Kidney (tissue), 14 donors: ENCODE measurements around the gene PDCD1LG2. TPM values are rescaled to one million over a fixed set of nuclear protein-coding genes. Genes with fewer than 3 reads are reported as not detected.

Source experiments
- DNase-seq, 5 donors: peaks; one replicate each; pipeline ENCODE4 v3.0.0-alpha.2; 2013 to 2020
- FAIRE-seq: peaks from 2 replicates; lab custom pipeline; 2012; peaks lifted over from hg19 to GRCh38; lab: Jason Lieb, UNC
- H3K27ac ChIP-seq, 2 donors: one replicate each; pipeline ENCODE4 v1.7.0; 2013; ENCODE audit warnings: low read depth in 2 of 2, low read length in 2 of 2, inconsistent platforms in 1 of 2
- H3K27me3 ChIP-seq: one replicate; pipeline ENCODE4 v1.7.1; 2013; ENCODE audit warnings: low read length, inconsistent platforms; ENCODE audit not compliant: control insufficient read depth, insufficient read depth
- H3K36me3 ChIP-seq, 3 donors: one replicate each; pipeline versions ENCODE4 v1.7.0 to v1.7.1; 2013; ENCODE audit warnings: low read length in 3 of 3, control low read depth in 1 of 3, inconsistent platforms in 1 of 3; ENCODE audit not compliant: insufficient read depth in 3 of 3, control insufficient read depth in 2 of 3
- H3K4me1 ChIP-seq, 3 donors: one replicate each; pipeline versions ENCODE4 v1.7.0 to v1.7.1; 2013; ENCODE audit warnings: low read length in 3 of 3, inconsistent platforms in 1 of 3, low read depth in 1 of 3; ENCODE audit not compliant: control insufficient read depth in 2 of 3, insufficient read depth in 2 of 3
- H3K4me3 ChIP-seq, 3 donors: one replicate each; pipeline versions ENCODE4 v1.7.0 to v1.8.1; 2013; ENCODE audit warnings: low read length in 3 of 3, control low read depth in 1 of 3, inconsistent platforms in 1 of 3
- H3K9ac ChIP-seq, 3 donors: one replicate each; pipeline versions ENCODE4 v1.7.0 to v1.7.1; 2013; ENCODE audit warnings: low read length in 3 of 3, control low read depth in 1 of 3, inconsistent platforms in 1 of 3
- H3K9me3 ChIP-seq, 3 donors: one replicate each; pipeline versions ENCODE4 v1.7.0 to v1.7.1; 2013; ENCODE audit warnings: low read length in 3 of 3, control low read depth in 1 of 3, inconsistent platforms in 1 of 3; ENCODE audit not compliant: control insufficient read depth in 2 of 3, insufficient read depth in 1 of 3
- intact Hi-C: fragments of 100-400 bp; cut with DNase I; formaldehyde crosslinking; loops from one replicate; pipeline ENCODE4 v1.11.1; 2022
- polyA plus RNA-seq: library from polyadenylated mRNA; stranded (reverse); fragments of 350-450 nt; fragmentation: Illumina TruSeq; extraction: RNeasy Lipid Tissue Mini Kit (QIAGEN cat#74804); gene quantifications from one replicate; pipeline ENCODE4 v1.2.3, GENCODE V29; 2014; ENCODE audit warnings: low read depth, low replicate concordance; ENCODE audit not compliant: insufficient read depth
- total RNA-seq: library from RNA; stranded (reverse); fragmentation: NEBNext Ultra II Directional; extraction: Animal tissue kit (Norgen Biotek cat#: 25700); gene quantifications from one replicate; pipeline ENCODE4 v1.2.1, GENCODE V29; 2021
- TF ChIP-seq, protein P1 (sequence below): IDR thresholded peaks from 3 replicates; pipeline ENCODE4 v1.5.1; 2012; ENCODE audit warnings: mild to moderate bottlenecking, moderate library complexity, borderline replicate concordance; ENCODE audit not compliant: insufficient read depth; ENCODE audit errors: extremely low read depth
- donor health status: control.
- donor health status: control.
- donor health status: control.
- donor health status: control.
- donor health status: control.
- donor health status: DM: yes; HTN: yes; CAD: no.
- donor health status: Normal renal cell carcinoma (clear cell type).

The PDCD1LG2 gene
- total and polyA plus RNA-seq, 2 donors from 2014 or later = 1.5 to 2.4 TPM

- FAIRE-seq (no peak), DNase-seq (no peak)
- Histone ChIP-seq H3K4me3 (no peak overlapping the region), H3K27me3 (no peaks in the 10 kb centered on the region), H3K27ac (no peak overlapping the region), H3K36me3 (no peaks in the 10 kb centered on the region), H3K4me1 (peaks cover 0 to 2% (median 0%) of the 10 kb centered on the region in 3 donors), H3K9me3 (no peaks in the 10 kb centered on the region), H3K9ac (no peak overlapping the region)
- TF ChIP-seq, protein P1, sequence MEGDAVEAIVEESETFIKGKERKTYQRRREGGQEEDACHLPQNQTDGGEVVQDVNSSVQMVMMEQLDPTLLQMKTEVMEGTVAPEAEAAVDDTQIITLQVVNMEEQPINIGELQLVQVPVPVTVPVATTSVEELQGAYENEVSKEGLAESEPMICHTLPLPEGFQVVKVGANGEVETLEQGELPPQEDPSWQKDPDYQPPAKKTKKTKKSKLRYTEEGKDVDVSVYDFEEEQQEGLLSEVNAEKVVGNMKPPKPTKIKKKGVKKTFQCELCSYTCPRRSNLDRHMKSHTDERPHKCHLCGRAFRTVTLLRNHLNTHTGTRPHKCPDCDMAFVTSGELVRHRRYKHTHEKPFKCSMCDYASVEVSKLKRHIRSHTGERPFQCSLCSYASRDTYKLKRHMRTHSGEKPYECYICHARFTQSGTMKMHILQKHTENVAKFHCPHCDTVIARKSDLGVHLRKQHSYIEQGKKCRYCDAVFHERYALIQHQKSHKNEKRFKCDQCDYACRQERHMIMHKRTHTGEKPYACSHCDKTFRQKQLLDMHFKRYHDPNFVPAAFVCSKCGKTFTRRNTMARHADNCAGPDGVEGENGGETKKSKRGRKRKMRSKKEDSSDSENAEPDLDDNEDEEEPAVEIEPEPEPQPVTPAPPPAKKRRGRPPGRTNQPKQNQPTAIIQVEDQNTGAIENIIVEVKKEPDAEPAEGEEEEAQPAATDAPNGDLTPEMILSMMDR = no peak
- intact Hi-C loops = no loop called here
Observed at GRCh38 chr9:5532790-5533189, 22.5 kb downstream of the PDCD1LG2 start.

GRCh38 chr9:5536684-5537083, 26.4 kb downstream of the PDCD1LG2 start:
- H3K9me3 ChIP-seq = no peaks in the 10 kb centered on the region
- H3K36me3 ChIP-seq = no peaks in the 10 kb centered on the region
- H3K4me3 ChIP-seq = no peak overlapping the region
- H3K27ac ChIP-seq = no peak overlapping the region
- no peaks in the 10 kb centered on the region for H3K27me3 ChIP-seq
- no peak overlapping the region for H3K9ac ChIP-seq
- FAIRE-seq (no peak), DNase-seq (no peak)
- TF ChIP-seq, protein P1 = no peak
- H3K4me1 ChIP-seq = peaks cover 0 to 2% (median 0%) of the 10 kb centered on the region in 3 donors
- intact Hi-C loops = no loop called here

DNA sequence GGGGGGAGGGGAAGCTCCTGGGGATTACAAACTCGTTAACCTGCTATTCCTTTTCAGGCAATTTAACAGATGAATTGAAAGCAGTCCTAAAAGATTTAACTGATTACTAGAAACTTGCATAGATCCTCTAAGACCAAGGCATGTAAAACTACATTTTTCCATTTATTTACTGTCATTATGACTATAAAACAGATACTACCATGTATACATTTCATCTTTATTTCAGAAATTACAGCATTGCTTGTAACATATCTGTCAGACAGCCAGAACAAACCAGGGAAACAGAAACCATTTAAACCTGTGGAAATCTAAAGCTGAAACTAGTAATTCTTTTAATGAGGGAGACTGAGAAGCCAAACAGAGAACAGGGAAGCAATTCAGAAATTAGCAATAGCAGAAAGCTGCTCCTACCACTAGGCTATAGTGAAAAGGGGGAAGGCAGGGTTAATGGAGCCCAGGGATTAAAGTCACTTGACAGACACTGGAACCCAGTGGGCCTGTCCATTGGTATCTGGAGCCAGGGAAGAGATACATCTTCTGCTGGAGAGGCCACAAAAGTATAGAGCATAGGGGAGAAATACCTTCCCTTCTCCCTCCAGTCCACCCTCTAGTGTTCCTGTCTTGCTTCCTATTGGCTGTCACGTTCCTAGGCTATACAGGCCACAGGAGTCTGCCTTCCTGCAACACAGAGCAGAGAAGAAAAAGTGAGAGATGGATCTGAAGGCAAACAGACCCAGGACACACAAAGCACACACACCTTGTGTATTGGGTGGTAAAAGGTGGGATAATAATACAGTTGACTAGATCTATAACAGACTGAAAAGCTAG, 33.8 kb downstream of the PDCD1LG2 start:
- no peaks in the 10 kb centered on the region for H3K27me3 ChIP-seq
- no peak overlapping the region for H3K27ac ChIP-seq
- no peaks in the 10 kb centered on the region for H3K9me3 ChIP-seq
- TF ChIP-seq, protein P1 = no peak
- H3K4me3 ChIP-seq = no peak overlapping the region
- no peak for DNase-seq
- H3K9ac ChIP-seq = no peak overlapping the region
- FAIRE-seq = no peak
- H3K4me1 ChIP-seq = no peaks in the 10 kb centered on the region
- intact Hi-C loops = no loop called here
- no peaks in the 10 kb centered on the region for H3K36me3 ChIP-seq
